Hepatocyte (in vitro differentiated cells): Measurements from ENCODE around the gene OR6X1. TPM values are rescaled to one million over a fixed set of nuclear protein-coding genes. Genes with fewer than 3 reads are reported as not detected.

Source experiments
- DNase-seq: peaks from one replicate; pipeline ENCODE4 v3.0.0-alpha.2; 2016; ENCODE audit warnings: low spot score
- H2AFZ ChIP-seq: fragments of 200-600 bp; sonication (generic); 2 replicates; pipeline ENCODE4 v1.6.0; 2016; ENCODE audit warnings: antibody characterized with exemption, mild to moderate bottlenecking
- H3K27ac ChIP-seq: fragments of 200-600 bp; sonication (generic); 2 replicates; pipeline ENCODE4 v1.5.1; 2016; ENCODE audit warnings: mild to moderate bottlenecking
- H3K27me3 ChIP-seq: fragments of 200-600 bp; sonication (generic); 2 replicates; pipeline ENCODE4 v1.6.1; 2016
- H3K36me3 ChIP-seq: fragments of 200-600 bp; sonication (generic); replicated peaks from 2 replicates; pipeline ENCODE4 v1.5.1; 2016; ENCODE audit warnings: low read depth; ENCODE audit not compliant: insufficient read depth
- H3K4me1 ChIP-seq: fragments of 200-600 bp; sonication (generic); 2 replicates; pipeline ENCODE4 v1.5.1; 2016; ENCODE audit warnings: mild to moderate bottlenecking, moderate library complexity; ENCODE audit not compliant: insufficient read depth
- H3K4me2 ChIP-seq: fragments of 200-600 bp; sonication (generic); 2 replicates; pipeline ENCODE4 v1.6.0; 2016
- H3K4me3 ChIP-seq: fragments of 200-600 bp; sonication (generic); 2 replicates; pipeline ENCODE4 v1.5.1; 2016; ENCODE audit warnings: mild to moderate bottlenecking
- H3K79me2 ChIP-seq: fragments of 200-600 bp; sonication (generic); 2 replicates; pipeline ENCODE4 v1.6.0; 2017; ENCODE audit warnings: mild to moderate bottlenecking
- H3K9me2 ChIP-seq: fragments of 200-600 bp; sonication (generic); replicated peaks from 2 replicates; pipeline ENCODE4 v1.6.0; 2017; ENCODE audit warnings: mild to moderate bottlenecking; ENCODE audit not compliant: insufficient read depth
- H3K9me3 ChIP-seq: fragments of 200-600 bp; sonication (generic); 2 replicates; pipeline ENCODE4 v1.5.1; 2016; ENCODE audit warnings: low read depth, mild to moderate bottlenecking
- H4K20me1 ChIP-seq: fragments of 200-600 bp; sonication (generic); 2 replicates; pipeline ENCODE4 v1.6.0; 2016; ENCODE audit warnings: mild to moderate bottlenecking; ENCODE audit not compliant: insufficient read depth, poor library complexity, severe bottlenecking
- EZH2 ChIP-seq: fragments of 200-600 bp; sonication (generic); IDR thresholded peaks from 2 replicates; pipeline ENCODE4 v1.6.1; 2016; ENCODE audit warnings: antibody characterized with exemption, mild to moderate bottlenecking, borderline replicate concordance
- EZH2phosphoT487 ChIP-seq: fragments of 200-600 bp; sonication (generic); IDR thresholded peaks from one replicate; pipeline ENCODE4 v1.6.1; 2018; ENCODE audit warnings: antibody characterized with exemption, mild to moderate bottlenecking, low read depth, moderate library complexity; ENCODE audit not compliant: unreplicated experiment, severe bottlenecking
- WGBS: methylation state at CpG from one replicate; pipeline ENCODE4 v1.1.6; 2016; ENCODE audit warnings: low lambda C conversion rate; ENCODE audit errors: missing lambda C conversion rate; 5-methylcytosine and 5-hydroxymethylcytosine counted together
- polyA plus RNA-seq: library from polyadenylated mRNA; unstranded; fragments of >200 nt; fragmentation: Nextera tagmentation; extraction: Ambion mirVana; gene quantifications from 2 replicates; pipeline ENCODE4 v1.2.1, GENCODE V29; 2016
- total RNA-seq: library from RNA; depleted of rRNA; stranded (reverse); fragments of >200 nt; gene quantifications from 2 replicates; pipeline ENCODE4 v1.2.3, GENCODE V29; 2014
- TF ChIP-seq, protein P1 (sequence below): fragments of 200-600 bp; sonication (generic); IDR thresholded peaks from 2 replicates; pipeline ENCODE4 v1.5.1; 2016; ENCODE audit warnings: antibody characterized with exemption, mild to moderate bottlenecking; ENCODE audit not compliant: poor library complexity

The OR6X1 gene
- total and polyA plus RNA-seq, 2 experiments from 2014 or later, result not detected

DNA sequence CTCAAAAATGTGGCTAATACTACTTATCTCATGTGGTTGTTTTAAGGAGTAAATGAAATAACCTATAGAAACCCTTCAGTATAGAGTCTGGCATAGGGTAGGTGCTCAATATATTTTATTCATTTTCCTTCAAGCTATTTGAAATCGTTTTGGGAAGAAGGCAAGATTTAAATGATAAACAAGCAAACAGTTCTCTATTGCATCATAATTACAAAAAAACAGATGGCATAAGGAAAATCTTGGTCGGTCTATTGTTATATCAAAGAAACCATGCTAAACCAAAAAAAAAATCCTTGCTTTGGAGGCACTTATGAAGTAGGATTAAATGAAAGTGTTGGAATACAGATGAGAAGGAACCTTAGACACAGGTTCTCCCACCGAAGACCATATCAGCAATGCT is 17.5 kb downstream of the OR6X1 start:
- H2AFZ ChIP-seq, result no peak overlapping the region
- no peak for DNase-seq

GRCh38 chr11:123729602-123730001 is 24.7 kb downstream of the OR6X1 start:
- Histone ChIP-seq H4K20me1 (no peaks in the 10 kb centered on the region), H3K79me2 (peaks cover 12% of the 10 kb centered on the region), H3K9me2 (no peaks in the 10 kb centered on the region), H3K4me1 (no peaks in the 10 kb centered on the region), H3K4me3 (no peak overlapping the region), H3K9me3 (no peaks in the 10 kb centered on the region), H3K27ac (no peak overlapping the region), H3K36me3 (no peaks in the 10 kb centered on the region), H3K27me3 (no peaks in the 10 kb centered on the region), H2AFZ (no peak overlapping the region), H3K4me2 (no peak overlapping the region)
- 96% methylated on average over 8 of the region's 8 CpGs for WGBS
- no peak for DNase-seq
- TF ChIP-seq, protein P1, sequence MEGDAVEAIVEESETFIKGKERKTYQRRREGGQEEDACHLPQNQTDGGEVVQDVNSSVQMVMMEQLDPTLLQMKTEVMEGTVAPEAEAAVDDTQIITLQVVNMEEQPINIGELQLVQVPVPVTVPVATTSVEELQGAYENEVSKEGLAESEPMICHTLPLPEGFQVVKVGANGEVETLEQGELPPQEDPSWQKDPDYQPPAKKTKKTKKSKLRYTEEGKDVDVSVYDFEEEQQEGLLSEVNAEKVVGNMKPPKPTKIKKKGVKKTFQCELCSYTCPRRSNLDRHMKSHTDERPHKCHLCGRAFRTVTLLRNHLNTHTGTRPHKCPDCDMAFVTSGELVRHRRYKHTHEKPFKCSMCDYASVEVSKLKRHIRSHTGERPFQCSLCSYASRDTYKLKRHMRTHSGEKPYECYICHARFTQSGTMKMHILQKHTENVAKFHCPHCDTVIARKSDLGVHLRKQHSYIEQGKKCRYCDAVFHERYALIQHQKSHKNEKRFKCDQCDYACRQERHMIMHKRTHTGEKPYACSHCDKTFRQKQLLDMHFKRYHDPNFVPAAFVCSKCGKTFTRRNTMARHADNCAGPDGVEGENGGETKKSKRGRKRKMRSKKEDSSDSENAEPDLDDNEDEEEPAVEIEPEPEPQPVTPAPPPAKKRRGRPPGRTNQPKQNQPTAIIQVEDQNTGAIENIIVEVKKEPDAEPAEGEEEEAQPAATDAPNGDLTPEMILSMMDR, result no peak
- TF ChIP-seq EZH2, result no peak
- TF ChIP-seq EZH2phosphoT487, result no peak

More for the DNA sequence above, 17.5 kb downstream of the OR6X1 start:
- H3K27me3 ChIP-seq, result no peaks in the 10 kb centered on the region
- H4K20me1 ChIP-seq, result no peaks in the 10 kb centered on the region
- H3K27ac ChIP-seq, result no peak overlapping the region
- TF ChIP-seq EZH2 (no peak), EZH2phosphoT487 (no peak)
- TF ChIP-seq, protein P1, result no peak
- no peaks in the 10 kb centered on the region for H3K9me3 ChIP-seq
- no peak overlapping the region for H3K4me2 ChIP-seq
- WGBS, result 99% methylated on average over 3 of the region's 3 CpGs
- H3K79me2 ChIP-seq, result peaks cover 64% of the 10 kb centered on the region
- no peak overlapping the region for H3K4me3 ChIP-seq
- H3K36me3 ChIP-seq, result no peaks in the 10 kb centered on the region
- H3K9me2 ChIP-seq, result no peaks in the 10 kb centered on the region
- H3K4me1 ChIP-seq, result peaks cover 13% of the 10 kb centered on the region

DNA sequence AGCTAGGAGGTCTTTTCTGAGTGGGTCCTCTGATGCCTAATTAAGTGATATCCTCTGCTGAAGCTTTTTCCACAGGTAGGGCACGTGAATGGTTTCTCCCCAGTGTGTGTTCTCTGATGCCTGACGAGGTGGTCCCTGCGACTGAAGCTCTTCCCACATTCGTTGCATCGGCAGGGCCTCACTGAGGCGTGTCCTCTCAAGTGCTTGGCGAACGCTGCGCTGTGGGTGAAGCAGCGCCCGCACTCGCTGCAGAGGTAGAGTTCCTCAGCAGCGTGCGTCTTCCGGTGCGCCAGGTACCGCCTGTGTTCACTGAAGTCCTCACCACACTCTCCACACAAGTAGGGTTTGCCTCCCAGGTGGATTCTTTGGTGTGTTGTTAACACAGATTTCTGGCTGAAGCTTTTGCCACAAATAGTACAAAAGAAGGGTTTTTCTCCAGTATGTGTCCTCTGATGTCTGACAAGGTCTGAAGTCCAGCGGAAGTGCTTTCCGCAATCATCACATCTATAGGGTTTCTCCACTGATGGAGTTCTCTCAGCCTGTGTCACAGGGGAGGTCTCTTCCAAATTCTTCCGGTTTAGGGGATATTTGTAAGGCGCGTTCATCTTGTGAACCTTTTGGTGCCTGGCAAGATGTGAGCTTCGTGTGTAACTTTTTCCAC is 28.2 kb downstream of the OR6X1 start:
- Histone ChIP-seq H4K20me1 (no peaks in the 10 kb centered on the region), H3K27ac (no peak overlapping the region), H2AFZ (no peak overlapping the region), H3K9me3 (no peaks in the 10 kb centered on the region), H3K9me2 (no peaks in the 10 kb centered on the region), H3K4me1 (no peaks in the 10 kb centered on the region), H3K4me3 (no peak overlapping the region), H3K79me2 (no peaks in the 10 kb centered on the region), H3K4me2 (no peak overlapping the region), H3K36me3 (no peaks in the 10 kb centered on the region), H3K27me3 (no peaks in the 10 kb centered on the region)
- DNase-seq, result no peak
- TF ChIP-seq EZH2, result no peak
- TF ChIP-seq, protein P1, result no peak
- no peak for TF ChIP-seq EZH2phosphoT487
- WGBS, result over 99% methylated on average over 23 of the region's 23 CpGs

DNA sequence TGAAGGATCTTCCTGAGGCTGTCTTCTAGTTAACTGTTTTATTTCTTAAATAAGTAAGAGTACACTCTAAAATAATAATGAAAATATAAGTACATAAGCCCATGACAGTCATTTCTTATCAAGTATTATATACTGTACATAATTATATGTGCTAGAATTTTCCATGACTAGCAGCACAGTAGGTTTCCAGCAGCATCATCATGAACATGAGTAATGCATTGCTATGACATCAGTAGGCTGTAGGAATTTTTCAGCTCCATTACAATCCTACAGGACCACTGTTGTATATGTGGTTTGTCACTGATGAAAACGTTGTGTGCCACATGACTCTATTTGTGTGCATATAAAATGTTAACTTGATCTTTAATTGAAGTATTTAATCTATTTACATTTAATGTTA is 34.9 kb downstream of the OR6X1 start:
- TF ChIP-seq EZH2 (no peak), EZH2phosphoT487 (no peak)
- TF ChIP-seq, protein P1, result no peak
- WGBS, result 86% methylated on average over 1 of the region's 1 CpG
- H3K36me3 ChIP-seq, result no peaks in the 10 kb centered on the region
- no peaks in the 10 kb centered on the region for H3K9me2 ChIP-seq
- no peak overlapping the region for H3K4me3 ChIP-seq
- no peaks in the 10 kb centered on the region for H3K4me1 ChIP-seq
- H3K27ac ChIP-seq, result no peak overlapping the region
- no peak for DNase-seq
- H4K20me1 ChIP-seq, result no peaks in the 10 kb centered on the region
- no peaks in the 10 kb centered on the region for H3K9me3 ChIP-seq
- no peak overlapping the region for H3K4me2 ChIP-seq
- peaks cover 7% of the 10 kb centered on the region for H3K27me3 ChIP-seq
- no peaks in the 10 kb centered on the region for H3K79me2 ChIP-seq
- H2AFZ ChIP-seq, result no peak overlapping the region
